ENCODE data around the gene CFAP54.

CFAP54 gene

GRCh38 chr12:96506776-96507175 is 17.4 kb downstream of the CFAP54 start:
- DNase-seq (ENCODE audit: insufficient read length, low spot score) = no peak
- TF ChIP-seq POU2F2 (IDR thresholded peaks at IDR 0.05; ENCODE audit: low read depth, low read length) (no peak), TAF1 (IDR thresholded peaks at IDR 0.05; ENCODE audit: low read depth, low read length) (no peak), POLR2AphosphoS5 (IDR thresholded peaks at IDR 0.05; ENCODE audit: low read depth, low read length) (no peak), SPI1 (IDR thresholded peaks at IDR 0.05; ENCODE audit: low read depth, low read length) (no peak), POLR2A (IDR thresholded peaks at IDR 0.05; ENCODE audit: low read depth, low read length) (no peak), PAX5 (IDR thresholded peaks at IDR 0.05; ENCODE audit: insufficient read depth, low read length, severe bottlenecking) (no peak)
- FAIRE-seq = no peak

- TF ChIP-seq POLR2AphosphoS5 (IDR thresholded peaks at IDR 0.05; ENCODE audit: low read depth, low read length) (no peak), SPI1 (IDR thresholded peaks at IDR 0.05; ENCODE audit: low read depth, low read length) (no peak), PAX5 (IDR thresholded peaks at IDR 0.05; ENCODE audit: insufficient read depth, low read length, severe bottlenecking) (no peak), POLR2A (IDR thresholded peaks at IDR 0.05; ENCODE audit: low read depth, low read length) (no peak), TAF1 (IDR thresholded peaks at IDR 0.05; ENCODE audit: low read depth, low read length) (no peak), POU2F2 (IDR thresholded peaks at IDR 0.05; ENCODE audit: low read depth, low read length) (no peak)
Measured at GRCh38 chr12:96510306-96510764, 21.0 kb downstream of the CFAP54 start.

GRCh38 chr12:96513166-96513565 is 23.8 kb downstream of the CFAP54 start:
- no peak for TF ChIP-seq TAF1 (IDR thresholded peaks at IDR 0.05; ENCODE audit: low read depth, low read length)
- TF ChIP-seq POLR2A (IDR thresholded peaks at IDR 0.05; ENCODE audit: low read depth, low read length) = no peak
- TF ChIP-seq POLR2AphosphoS5 (IDR thresholded peaks at IDR 0.05; ENCODE audit: low read depth, low read length) = no peak
- TF ChIP-seq POU2F2 (IDR thresholded peaks at IDR 0.05; ENCODE audit: low read depth, low read length) = no peak
- no peak for TF ChIP-seq PAX5 (IDR thresholded peaks at IDR 0.05; ENCODE audit: insufficient read depth, low read length, severe bottlenecking)
- DNase-seq (ENCODE audit: insufficient read length, low spot score) (no peak), FAIRE-seq (no peak)

More at GRCh38 chr12:96510306-96510764, 21.0 kb downstream of the CFAP54 start:
- DNase-seq (ENCODE audit: insufficient read length, low spot score) (no peak), FAIRE-seq (no peak)

- no peak for TF ChIP-seq POLR2AphosphoS5 (IDR thresholded peaks at IDR 0.05; ENCODE audit: low read depth, low read length)
- TF ChIP-seq TAF1 (IDR thresholded peaks at IDR 0.05; ENCODE audit: low read depth, low read length) = no peak
- no peak for TF ChIP-seq PAX5 (IDR thresholded peaks at IDR 0.05; ENCODE audit: insufficient read depth, low read length, severe bottlenecking)
- TF ChIP-seq POU2F2 (IDR thresholded peaks at IDR 0.05; ENCODE audit: low read depth, low read length) = no peak
- TF ChIP-seq POLR2A (IDR thresholded peaks at IDR 0.05; ENCODE audit: low read depth, low read length) = no peak
- no peak for TF ChIP-seq SPI1 (IDR thresholded peaks at IDR 0.05; ENCODE audit: low read depth, low read length)
- DNase-seq (ENCODE audit: insufficient read length, low spot score) = no peak
- no peak for FAIRE-seq
Measured at GRCh38 chr12:96513681-96514080, 24.3 kb downstream of the CFAP54 start.

- FAIRE-seq (peak; percentile 77), DNase-seq (ENCODE audit: insufficient read length, low spot score) (peak; percentile 22)
- TF ChIP-seq POU2F2 (IDR thresholded peaks at IDR 0.05; ENCODE audit: low read depth, low read length) (peak; percentile 98), TAF1 (IDR thresholded peaks at IDR 0.05; ENCODE audit: low read depth, low read length) (no peak), POLR2AphosphoS5 (IDR thresholded peaks at IDR 0.05; ENCODE audit: low read depth, low read length) (no peak), PAX5 (IDR thresholded peaks at IDR 0.05; ENCODE audit: insufficient read depth, low read length, severe bottlenecking) (peak; percentile 41)
Measured at GRCh38 chr12:96514328-96514727, 25.0 kb downstream of the CFAP54 start.

GRCh38 chr12:96516472-96517430 is 27.4 kb downstream of the CFAP54 start:
- FAIRE-seq (peak; percentile 94), DNase-seq (ENCODE audit: insufficient read length, low spot score) (peak; percentile 27)
- TF ChIP-seq POU2F2 (IDR thresholded peaks at IDR 0.05; ENCODE audit: low read depth, low read length) (no peak), TAF1 (IDR thresholded peaks at IDR 0.05; ENCODE audit: low read depth, low read length) (no peak), POLR2A (IDR thresholded peaks at IDR 0.05; ENCODE audit: low read depth, low read length) (no peak), SPI1 (IDR thresholded peaks at IDR 0.05; ENCODE audit: low read depth, low read length) (no peak), POLR2AphosphoS5 (IDR thresholded peaks at IDR 0.05; ENCODE audit: low read depth, low read length) (no peak)

- TF ChIP-seq POLR2A (IDR thresholded peaks at IDR 0.05; ENCODE audit: low read depth, low read length) = no peak
- TF ChIP-seq POLR2AphosphoS5 (IDR thresholded peaks at IDR 0.05; ENCODE audit: low read depth, low read length) = no peak
- FAIRE-seq (no peak), DNase-seq (ENCODE audit: insufficient read length, low spot score) (no peak)
Measured at GRCh38 chr12:96520767-96521166, 31.4 kb downstream of the CFAP54 start.

- DNase-seq (ENCODE audit: insufficient read length, low spot score) = no peak
- no peak for FAIRE-seq
- TF ChIP-seq POLR2A (IDR thresholded peaks at IDR 0.05; ENCODE audit: low read depth, low read length) (no peak), TAF1 (IDR thresholded peaks at IDR 0.05; ENCODE audit: low read depth, low read length) (no peak), POU2F2 (IDR thresholded peaks at IDR 0.05; ENCODE audit: low read depth, low read length) (no peak), SPI1 (IDR thresholded peaks at IDR 0.05; ENCODE audit: low read depth, low read length) (no peak)
Measured at GRCh38 chr12:96521895-96522682, 32.7 kb downstream of the CFAP54 start.

GRCh38 chr12:96522690-96523089 is 33.3 kb downstream of the CFAP54 start:
- FAIRE-seq (peak; percentile 31), DNase-seq (ENCODE audit: insufficient read length, low spot score) (no peak)
- TF ChIP-seq SPI1 (IDR thresholded peaks at IDR 0.05; ENCODE audit: low read depth, low read length) (no peak), POLR2A (IDR thresholded peaks at IDR 0.05; ENCODE audit: low read depth, low read length) (no peak), TAF1 (IDR thresholded peaks at IDR 0.05; ENCODE audit: low read depth, low read length) (no peak), POU2F2 (IDR thresholded peaks at IDR 0.05; ENCODE audit: low read depth, low read length) (no peak), POLR2AphosphoS5 (IDR thresholded peaks at IDR 0.05; ENCODE audit: low read depth, low read length) (no peak), PAX5 (IDR thresholded peaks at IDR 0.05; ENCODE audit: insufficient read depth, low read length, severe bottlenecking) (no peak)

Measured in GM12891 (cell line).